GF-D8 (cell line): ENCODE data around the gene RTN1.

Experiments
- DNase-seq: peaks from one replicate; lab custom pipeline; 2025; lab: John Stamatoyannopoulos, UW

RTN1 gene

GRCh38 chr14:59629444-59630287 is 240.9 kb downstream of the RTN1 start:
- no peak for DNase-seq

- no peak for DNase-seq
These were observed 243.5 kb downstream of the RTN1 start for GRCh38 chr14:59627011-59627520.

GRCh38 chr14:59622631-59623030 is 247.9 kb downstream of the RTN1 start:
- DNase-seq = no peak

GRCh38 chr14:59619061-59619460 is 251.5 kb downstream of the RTN1 start:
- no peak for DNase-seq

- DNase-seq = no peak
These were observed 269.5 kb downstream of the RTN1 start for GRCh38 chr14:59601056-59601455.

- no peak for DNase-seq
These were observed 270.2 kb downstream of the RTN1 start for GRCh38 chr14:59600211-59600945.

- no peak for DNase-seq
These were observed 275.5 kb downstream of the RTN1 start for GRCh38 chr14:59595071-59595470.

GRCh38 chr14:59591641-59592370 is 278.8 kb downstream of the RTN1 start:
- no peak for DNase-seq

GRCh38 chr14:59588101-59588500 is 282.5 kb downstream of the RTN1 start:
- no peak for DNase-seq

GRCh38 chr14:59585891-59586554 is 284.6 kb downstream of the RTN1 start:
- no peak for DNase-seq

- DNase-seq = no peak
These were observed 286.8 kb downstream of the RTN1 start for GRCh38 chr14:59583755-59584154.

GRCh38 chr14:59582845-59583509 is 287.6 kb downstream of the RTN1 start:
- no peak for DNase-seq

- no peak for DNase-seq
These were observed 288.4 kb downstream of the RTN1 start for GRCh38 chr14:59582161-59582560.

GRCh38 chr14:59580911-59581310 is 289.7 kb downstream of the RTN1 start:
- DNase-seq = no peak

- no peak for DNase-seq
These were observed 294.0 kb downstream of the RTN1 start, which contains the start of gene CCDC175 for GRCh38 chr14:59576332-59577294. CCDC175 (minus strand) TSS chr14:59576812; CDS start chr14:59576775, 37 bp downstream.

- no peak for DNase-seq
These were observed 300.5 kb downstream of the RTN1 start for GRCh38 chr14:59570122-59570521.

- no peak for DNase-seq
These were observed 303.9 kb downstream of the RTN1 start for GRCh38 chr14:59566725-59567124.

GRCh38 chr14:59566296-59566695 is 304.3 kb downstream of the RTN1 start:
- no peak for DNase-seq

- no peak for DNase-seq
These were observed 305.5 kb downstream of the RTN1 start for GRCh38 chr14:59565087-59565486.

GRCh38 chr14:59564366-59564765 is 306.2 kb downstream of the RTN1 start:
- DNase-seq = no peak
